HG03439 (cell line): ENCODE measurements around the gene DCST2.
A peak's percentile ranks its signal among the peaks of the same experiment; 100 is the strongest.

Experiments used
- ATAC-seq: cut with Tn5 transposase; IDR thresholded peaks from one replicate; pipeline ENCODE4 v1.9.1; 2021; ENCODE audit warnings: mild to moderate bottlenecking, moderate library complexity; ENCODE audit not compliant: unreplicated experiment

The DCST2 gene

DNA sequence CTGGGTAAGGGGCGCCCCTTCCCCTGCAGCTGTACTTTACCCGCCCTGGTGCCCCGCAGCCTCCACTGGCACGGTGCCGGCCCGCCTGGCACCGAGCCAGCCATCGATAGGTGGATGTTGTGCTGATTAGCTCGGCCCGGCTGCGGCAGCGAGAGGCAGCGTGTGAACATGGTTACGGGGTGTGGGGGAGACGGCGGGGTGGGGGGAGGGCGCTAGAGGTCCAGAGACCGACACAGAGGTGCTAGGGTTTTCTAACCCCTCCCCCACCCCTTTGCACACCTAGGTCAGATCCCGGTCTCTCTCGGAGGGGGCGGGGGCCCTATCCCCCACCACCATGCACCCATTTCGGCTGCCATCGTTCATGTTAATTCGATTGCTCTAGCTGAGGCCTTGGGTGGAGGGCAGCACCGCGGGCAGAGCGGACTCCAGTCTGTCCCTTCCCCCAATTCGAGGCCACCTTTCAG is 36.6 kb upstream of the DCST2 start:
- no peak for ATAC-seq

DNA sequence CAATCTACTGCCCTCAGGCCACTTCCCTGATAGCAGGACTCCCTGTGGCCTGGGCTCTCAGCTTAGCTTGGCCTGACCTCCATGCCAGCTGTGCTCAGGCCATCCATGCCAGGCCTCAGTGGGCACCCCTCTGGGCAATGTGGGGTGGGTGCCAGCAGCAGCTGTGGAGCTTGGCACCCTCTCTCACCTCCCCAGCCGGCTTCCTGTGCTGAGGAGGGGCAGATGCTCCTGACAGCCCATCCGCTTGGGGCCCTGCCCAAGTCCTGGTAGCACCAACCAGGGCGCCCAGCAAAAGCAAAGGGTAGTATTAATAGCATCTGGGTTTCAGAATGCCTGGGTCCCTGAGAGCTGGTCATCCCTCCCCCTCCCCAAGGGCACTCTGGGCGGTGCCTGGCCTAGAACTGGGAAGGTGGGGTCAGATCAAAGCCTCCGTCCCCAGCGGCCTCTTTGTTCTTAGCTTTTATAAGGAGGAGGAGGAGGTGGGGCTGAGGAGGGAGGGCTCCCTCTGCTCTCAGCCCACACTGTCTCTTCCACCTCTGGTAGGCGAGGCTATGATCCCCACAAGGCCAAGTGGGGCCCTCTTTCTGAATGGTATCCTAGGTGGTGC is 36.1 kb upstream of the DCST2 start:
- no peak for ATAC-seq

DNA sequence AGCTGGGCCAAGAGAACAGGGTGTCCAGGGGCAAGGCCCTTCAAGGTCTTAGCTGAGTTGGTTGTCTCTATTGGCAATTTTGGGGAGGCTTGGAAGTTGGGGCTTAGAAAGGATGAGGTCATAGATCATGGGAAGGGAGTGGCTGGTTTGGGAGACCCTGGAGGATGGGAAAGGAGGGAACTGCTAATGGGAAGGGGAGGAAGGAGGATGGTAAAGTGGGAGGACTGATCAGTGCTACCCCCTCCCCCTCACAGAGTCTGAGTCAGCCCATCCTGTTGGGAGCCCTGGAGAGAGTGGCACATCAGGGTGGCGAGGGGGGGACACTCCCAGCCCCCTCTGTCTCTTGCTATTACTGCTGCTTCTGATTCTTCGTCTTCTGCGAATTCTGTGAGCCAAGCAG is 35.0 kb upstream of the DCST2 start:
- no peak for ATAC-seq

DNA sequence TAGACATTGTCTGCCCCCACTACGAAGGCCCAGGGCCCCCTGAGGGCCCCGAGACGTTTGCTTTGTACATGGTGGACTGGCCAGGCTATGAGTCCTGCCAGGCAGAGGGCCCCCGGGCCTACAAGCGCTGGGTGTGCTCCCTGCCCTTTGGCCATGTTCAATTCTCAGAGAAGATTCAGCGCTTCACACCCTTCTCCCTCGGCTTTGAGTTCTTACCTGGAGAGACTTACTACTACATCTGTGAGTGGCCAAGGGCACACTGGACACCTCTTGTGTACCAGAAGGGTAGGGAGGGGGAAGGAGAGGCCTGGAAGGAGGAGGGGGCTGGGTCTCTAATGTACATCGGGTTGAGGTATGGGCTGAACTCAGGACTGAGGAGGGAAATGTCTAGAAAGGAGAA is 33.2 kb upstream of the DCST2 start:
- no peak for ATAC-seq

DNA sequence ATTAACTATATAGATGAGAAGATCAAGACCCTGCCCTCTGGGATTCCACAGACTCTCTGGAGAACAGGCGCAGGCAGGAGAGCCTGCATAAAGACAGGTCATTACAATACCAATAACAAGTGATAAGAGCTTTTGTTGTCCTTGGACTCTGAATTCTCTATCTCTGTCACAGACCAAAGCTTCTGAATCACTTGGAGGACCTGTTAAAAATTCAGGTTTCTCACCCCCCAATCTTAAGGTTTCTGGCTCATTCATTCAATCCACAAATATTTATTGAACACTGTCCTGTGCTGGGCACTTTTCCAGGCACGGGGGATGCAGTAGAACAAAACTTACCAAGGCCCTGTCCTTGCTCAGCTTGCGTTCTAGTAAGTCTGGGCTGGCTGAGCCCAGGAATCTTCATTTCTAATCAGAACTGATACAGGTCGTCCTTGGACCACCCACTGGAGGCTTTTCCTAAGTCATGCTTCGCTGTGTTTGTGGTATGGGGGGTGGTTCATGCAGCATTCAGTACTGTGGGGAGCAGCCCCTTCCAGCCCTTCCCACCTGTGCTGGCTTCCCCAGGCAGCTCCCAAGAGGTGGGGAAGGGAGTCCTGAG is 31.4 kb upstream of the DCST2 start:
- no peak for ATAC-seq

DNA sequence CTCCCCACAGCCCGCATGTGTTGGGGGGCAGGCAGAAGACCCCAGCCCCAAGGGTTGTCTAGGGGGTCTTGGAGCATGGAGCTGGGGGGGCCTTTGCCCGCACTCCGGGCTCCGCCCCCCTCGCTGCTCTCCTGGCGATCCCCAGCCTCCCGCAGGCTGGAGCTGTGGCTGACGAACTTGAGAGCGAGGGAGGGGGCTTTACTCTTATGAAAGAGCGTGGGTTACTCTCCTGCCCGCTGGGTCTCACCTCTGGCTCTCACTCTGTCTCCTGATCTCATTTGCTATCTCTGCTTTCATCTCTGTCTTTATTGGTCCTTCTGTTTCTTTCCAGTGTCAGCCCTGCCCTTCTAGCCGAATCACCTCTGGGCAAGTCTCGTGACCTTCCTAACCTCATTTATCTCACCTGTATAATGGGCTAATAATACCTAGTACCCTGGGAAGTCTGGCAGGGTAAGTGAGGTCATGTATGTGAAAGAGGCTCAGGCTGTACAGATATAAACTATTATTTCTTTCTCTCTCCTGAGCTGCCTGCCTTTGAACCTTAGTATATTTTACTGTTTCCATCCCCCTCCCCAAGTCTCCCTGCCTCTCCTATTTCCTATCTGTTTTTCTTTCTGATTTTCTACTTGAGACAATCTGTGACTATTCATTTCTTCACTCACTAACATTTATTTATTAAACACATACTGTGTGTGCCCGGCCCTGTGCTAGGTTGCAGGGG is 30.7 kb upstream of the DCST2 start:
- peak; percentile 5 for ATAC-seq

DNA sequence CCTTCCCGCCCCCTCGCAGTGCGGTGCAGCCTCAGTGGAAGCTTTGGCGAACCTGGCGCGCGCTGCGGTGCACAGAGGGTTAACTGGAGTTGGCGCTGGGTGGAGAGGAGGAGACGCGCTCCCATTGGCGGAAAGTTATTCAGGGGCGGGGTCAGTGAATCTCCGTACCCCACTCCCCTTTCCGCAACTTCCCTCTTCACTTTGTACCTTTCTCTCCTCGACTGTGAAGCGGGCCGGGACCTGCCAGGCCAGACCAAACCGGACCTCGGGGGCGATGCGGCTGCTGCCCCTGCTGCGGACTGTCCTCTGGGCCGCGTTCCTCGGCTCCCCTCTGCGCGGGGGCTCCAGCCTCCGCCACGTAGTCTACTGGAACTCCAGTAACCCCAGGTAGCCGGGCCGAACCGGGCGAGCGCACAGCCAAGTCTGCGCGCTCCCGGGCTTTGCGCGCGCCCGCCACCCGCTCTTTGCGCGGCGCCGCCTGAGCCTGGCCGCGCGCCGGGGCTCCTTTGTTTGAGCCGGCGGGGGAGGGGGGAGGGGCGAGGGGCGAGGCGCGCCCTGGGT is 30.0 kb upstream of the DCST2 start, which contains the start of gene EFNA4:
Gene EFNA4 (plus strand): TSS at position 191 of the 561 bp plus-strand sequence. CDS start 84 bp downstream, at position 275.
- ATAC-seq = peak; percentile 56

DNA sequence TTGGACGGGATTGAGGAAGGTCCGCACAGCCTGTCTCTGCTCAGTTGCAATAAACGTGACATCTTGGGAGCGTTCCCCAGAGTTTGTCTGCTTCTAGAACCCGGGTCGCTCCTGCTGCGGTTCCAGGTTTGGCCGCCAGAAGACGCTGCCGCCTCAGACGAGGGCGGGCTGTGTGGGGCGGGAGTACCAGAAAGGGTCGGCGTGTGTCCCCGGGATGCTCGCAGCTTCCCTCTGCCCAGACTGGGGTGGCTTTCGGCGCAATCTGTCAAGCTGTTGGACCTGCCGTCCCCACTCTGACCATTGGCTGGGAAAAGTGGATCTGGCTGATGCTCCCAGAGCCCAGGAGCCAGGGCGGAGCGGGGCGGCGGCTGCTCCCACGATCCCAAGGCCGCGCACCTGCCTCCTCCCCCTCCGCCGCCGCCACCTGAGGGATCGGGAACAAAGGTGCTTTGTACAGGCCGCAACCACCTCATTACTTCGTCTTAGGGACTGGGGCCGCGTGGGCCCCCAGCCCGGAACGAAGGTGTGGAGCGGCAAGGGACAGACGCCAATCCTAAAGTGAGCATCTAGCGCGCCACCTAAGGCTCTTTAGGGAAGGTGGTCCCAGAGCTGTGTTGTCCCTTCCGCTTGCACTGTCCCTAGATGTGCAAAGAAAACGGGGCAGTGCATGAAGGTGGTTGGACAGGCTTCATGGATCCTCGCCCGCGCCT is 29.3 kb upstream of the DCST2 start:
- no peak for ATAC-seq

DNA sequence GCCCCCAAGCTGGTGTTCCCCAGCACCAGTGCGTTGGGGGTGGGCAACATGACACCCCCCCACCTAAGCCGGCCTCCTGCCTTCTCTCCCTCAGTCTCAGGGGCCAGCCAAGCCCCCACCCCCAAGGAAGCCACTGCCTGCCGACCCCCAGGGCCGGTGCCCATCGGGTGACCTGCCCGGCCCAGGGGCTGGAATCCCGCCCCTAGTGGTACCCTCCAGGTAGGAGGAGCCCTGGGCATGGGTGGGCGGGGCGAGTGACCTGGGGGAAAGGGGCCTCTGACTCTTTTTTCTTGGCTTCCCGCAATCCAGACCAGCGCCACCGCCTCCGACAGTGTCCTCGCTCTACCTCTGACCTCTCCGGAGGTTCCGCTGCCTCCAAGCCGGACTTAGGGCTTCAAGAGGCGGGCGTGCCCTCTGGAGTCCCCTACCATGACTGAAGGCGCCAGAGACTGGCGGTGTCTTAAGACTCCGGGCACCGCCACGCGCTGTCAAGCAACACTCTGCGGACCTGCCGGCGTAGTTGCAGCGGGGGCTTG is 28.6 kb upstream of the DCST2 start:
- ATAC-seq = no peak

DNA sequence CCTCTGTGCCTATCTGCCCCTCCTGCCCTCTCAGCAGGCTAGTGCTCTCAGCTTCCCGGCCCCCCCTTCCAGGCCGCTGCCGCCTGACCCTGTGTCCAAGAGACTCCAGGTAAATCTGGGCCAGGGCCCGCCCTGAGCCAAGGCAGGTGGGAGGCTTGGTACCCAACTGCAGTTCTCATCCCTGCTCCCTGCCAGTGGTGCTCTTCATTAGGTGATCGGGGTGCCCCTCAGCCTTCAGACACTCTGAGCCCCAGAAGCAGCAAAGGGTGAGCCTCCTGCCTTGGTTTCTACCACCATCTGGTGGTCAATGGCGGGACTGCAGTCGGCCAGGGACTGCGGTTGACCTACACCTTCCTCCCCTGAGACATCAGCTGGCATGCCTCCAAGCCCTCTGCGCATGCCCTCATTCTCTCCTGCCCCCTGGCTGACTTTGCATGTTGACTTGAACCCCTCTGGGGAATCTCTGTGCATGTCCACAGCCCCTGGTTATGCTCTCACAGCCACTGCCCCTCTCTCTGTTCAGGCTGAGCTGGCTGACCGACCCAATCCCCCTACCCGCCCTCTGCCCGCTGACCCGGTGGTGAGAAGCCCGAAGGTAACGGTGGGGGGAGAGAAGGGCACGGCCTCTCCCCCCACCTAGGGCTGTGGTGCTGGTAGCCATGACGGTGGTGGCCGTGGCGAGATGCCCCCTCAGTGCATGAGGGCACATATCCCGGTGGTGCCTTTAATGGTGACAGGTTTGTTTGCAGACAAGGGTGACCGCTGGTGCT is 28.0 kb upstream of the DCST2 start:
- ATAC-seq = peak; percentile 43

DNA sequence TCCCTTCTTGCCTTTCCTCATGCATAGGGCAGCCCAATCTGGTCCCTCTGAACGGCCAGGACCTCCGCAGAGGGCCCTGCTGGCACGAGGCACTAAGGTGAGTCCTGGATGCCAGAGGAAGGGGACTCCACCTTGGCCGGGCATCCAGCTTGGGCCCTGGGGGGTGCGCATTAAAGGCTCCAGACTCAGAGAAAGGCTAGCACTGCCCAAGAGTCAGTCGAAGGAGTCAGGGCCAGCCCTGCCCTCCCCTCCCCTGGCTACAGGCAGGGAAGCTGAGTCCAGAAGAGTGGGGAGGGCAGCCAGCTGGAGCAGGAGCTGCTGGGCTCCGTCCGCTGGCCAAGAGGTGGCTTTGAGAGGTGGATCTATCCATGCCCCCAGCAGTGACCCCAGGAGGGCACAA is 27.2 kb upstream of the DCST2 start:
- no peak for ATAC-seq

DNA sequence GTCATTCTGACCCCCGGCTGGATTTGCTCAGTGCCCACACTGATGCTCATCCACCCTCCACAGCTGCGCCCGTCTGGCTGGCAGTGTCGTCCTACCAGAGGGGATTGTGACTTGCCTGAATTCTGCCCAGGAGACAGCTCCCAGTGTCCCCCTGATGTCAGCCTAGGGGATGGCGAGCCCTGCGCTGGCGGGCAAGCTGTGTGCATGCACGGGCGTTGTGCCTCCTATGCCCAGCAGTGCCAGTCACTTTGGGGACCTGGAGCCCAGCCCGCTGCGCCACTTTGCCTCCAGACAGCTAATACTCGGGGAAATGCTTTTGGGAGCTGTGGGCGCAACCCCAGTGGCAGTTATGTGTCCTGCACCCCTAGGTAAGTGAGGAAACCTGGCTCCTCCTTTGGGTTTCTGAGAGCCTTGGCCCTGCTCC is 24.2 kb upstream of the DCST2 start:
- no peak for ATAC-seq

DNA sequence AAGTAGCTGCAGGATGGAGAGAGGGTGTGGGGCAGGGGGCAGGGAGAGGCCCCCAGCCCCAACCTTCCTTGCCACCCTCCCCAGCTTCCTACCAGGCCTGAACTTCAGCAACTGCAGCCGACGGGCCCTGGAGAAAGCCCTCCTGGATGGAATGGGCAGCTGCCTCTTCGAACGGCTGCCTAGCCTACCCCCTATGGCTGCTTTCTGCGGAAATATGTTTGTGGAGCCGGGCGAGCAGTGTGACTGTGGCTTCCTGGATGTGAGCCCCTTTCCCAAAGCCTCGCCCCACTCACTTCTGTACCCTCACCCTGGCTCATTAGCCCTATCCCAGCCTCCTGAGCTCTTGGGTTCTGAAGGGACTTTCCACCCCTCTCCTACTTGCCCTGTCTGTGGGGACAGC is 23.5 kb upstream of the DCST2 start:
- ATAC-seq = no peak

DNA sequence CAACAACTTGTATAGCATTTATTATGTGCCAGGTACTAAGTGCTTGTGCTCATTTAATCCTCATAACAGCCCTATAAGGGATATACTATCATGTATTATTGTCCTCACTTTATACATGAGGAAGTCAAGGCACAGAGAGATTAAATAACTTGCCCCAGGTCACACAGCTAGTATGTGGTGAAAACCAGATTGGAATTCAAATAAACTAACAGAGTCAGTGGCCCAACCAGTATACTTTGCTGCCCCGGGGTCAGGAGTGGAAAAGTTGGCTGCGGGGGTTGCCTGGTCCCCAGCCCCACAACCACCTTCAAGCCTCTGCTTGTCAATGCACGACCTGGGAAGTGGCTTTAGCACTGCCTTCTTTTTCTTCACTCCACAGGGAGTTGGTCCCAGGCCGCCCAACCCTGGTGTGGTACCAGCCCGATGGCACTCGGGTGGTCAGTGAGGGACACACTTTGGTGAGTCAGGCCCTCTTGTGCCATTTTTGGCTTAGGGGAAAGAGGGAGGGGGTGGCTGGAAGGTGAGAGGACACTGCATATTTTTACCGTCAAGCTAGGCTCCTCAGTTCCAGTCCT is 20.0 kb upstream of the DCST2 start:
- no peak for ATAC-seq

DNA sequence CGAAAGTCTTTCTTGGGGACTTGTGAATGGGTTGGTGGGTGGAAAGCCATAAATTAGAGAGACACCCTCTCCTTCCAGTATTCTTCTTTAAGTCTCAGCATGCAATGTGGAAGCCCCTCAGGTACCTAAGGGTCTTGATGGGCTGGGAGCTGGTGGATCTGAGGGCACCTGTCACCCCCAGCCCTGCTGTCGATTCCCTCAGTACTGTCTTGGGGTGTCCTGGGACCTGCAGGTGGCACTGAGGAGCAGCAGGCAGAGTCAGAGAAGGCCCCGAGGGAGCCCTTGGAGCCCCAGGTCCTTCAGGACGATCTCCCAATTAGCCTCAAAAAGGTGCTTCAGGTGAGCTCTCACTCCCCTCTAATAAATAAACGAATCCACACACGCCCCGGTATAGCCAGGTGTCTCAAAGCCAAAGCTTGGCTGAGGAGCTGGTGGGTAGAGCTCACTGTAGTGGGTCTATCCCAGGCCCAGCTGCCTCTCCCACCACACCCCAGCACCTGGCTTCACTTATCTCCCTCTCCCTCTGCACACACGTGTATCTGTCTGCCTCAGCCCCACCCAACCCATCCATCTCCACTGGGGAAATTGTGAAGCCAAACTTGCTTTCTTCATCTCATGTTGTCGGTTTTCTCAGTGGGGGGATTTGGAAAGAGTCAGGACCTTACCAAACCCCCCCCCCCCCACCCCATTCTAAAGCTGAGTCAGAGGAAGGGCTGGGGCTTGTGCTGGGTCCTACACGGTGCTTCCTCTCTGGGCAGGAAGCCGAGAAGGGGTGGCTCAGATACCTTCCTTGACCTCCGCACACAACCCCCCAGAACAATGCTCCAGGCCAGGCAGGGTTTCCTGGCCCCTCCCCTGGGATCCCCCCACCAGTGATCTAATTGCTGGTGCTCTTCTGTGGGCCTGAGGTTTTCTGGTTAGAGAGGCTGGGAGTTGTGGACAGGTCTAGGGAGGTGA is 19.1 kb upstream of the DCST2 start:
- no peak for ATAC-seq

DNA sequence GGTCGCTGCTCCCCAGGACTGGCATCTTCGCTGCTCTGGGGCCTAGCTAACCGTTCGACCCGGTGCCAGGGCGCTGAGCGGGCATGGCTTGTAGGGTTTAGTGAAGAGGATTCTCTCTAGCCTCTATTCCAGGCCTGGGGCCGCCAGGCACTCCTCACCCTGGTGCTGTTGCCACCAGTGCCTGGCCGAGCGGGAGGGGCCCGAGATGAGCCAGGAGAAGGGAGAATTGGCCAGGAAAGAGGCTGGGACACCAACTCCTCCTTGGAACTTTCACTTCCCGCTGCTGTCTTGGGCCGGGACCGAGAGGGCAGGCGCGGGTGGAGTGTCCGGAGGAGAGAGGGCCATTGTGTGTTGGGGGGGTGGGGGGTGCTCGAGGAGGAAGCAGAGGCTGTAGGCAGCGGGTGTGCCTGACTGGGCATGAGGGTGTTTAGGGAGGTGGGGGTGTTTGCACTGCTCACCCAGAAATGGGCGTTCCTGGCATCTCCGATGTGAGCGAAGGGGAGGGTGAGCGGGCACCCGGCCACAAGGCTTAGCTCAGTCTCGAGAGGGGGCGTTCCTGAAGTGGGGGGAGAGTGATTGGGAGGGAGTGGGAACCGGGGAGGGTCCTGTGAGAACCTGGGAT is 18.3 kb upstream of the DCST2 start:
- no peak for ATAC-seq

DNA sequence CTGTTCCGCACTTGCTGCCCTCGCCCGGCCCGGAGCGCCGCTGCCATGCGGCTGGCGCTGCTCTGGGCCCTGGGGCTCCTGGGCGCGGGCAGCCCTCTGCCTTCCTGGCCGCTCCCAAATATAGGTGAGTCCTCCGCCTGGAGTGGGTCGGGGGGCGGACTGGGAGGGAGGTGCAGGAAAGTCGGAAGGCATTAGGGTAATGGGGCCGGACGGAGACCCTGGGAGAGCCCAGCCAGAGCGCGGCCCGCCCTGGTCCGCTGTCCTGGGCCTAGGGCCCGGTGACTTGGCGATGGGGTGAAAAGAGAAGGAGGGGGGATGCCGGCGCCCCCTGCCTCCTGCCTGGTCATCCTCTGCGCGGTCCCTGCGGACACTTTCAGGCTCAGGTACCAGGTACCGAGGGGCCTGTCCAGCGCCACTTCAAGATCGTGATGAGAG is 17.8 kb upstream of the DCST2 start:
- ATAC-seq = peak; percentile 10
